Measurements from ENCODE around the gene PAX9.
A peak's percentile ranks its signal among the peaks of the same experiment; 100 is the strongest.

Gene PAX9

GRCh38 chr14:36663404-36664321 is 2.0 kb downstream of the PAX9 start:
- H3K4me3 ChIP-seq (ENCODE audit: low read length) = peak overlapping the region; percentile 81
- DNase-seq (ENCODE audit: low read depth) = peak; percentile 63
- H3K9me3 ChIP-seq (ENCODE audit: control insufficient read depth, low read length) = no peaks in the 10 kb centered on the region
- peaks cover 77% of the 10 kb centered on the region for H3K27me3 ChIP-seq (replicated peaks; ENCODE audit: control insufficient read depth, insufficient read depth, low read length)
- no peak overlapping the region for H3K9ac ChIP-seq (ENCODE audit: low read length)
- H3K4me1 ChIP-seq (ENCODE audit: control insufficient read depth, insufficient read depth, low read length) = peaks cover 20% of the 10 kb centered on the region
- H3K36me3 ChIP-seq (ENCODE audit: control insufficient read depth, insufficient read depth, low read length, severe bottlenecking) = no peaks in the 10 kb centered on the region

GRCh38 chr14:36664322-36665193 is 2.9 kb downstream of the PAX9 start:
- DNase-seq (ENCODE audit: low read depth) = peak; percentile 39
- Histone ChIP-seq H3K9ac (ENCODE audit: low read length) (no peak overlapping the region), H3K27me3 (replicated peaks; ENCODE audit: control insufficient read depth, insufficient read depth, low read length) (peaks cover 68% of the 10 kb centered on the region), H3K36me3 (ENCODE audit: control insufficient read depth, insufficient read depth, low read length, severe bottlenecking) (no peaks in the 10 kb centered on the region), H3K4me3 (ENCODE audit: low read length) (no peak overlapping the region), H3K4me1 (ENCODE audit: control insufficient read depth, insufficient read depth, low read length) (peaks cover 20% of the 10 kb centered on the region), H3K9me3 (ENCODE audit: control insufficient read depth, low read length) (no peaks in the 10 kb centered on the region)

- H3K9ac ChIP-seq (ENCODE audit: low read length) = no peak overlapping the region
- no peak overlapping the region for H3K4me3 ChIP-seq (ENCODE audit: low read length)
- H3K4me1 ChIP-seq (ENCODE audit: control insufficient read depth, insufficient read depth, low read length) = peaks cover 20% of the 10 kb centered on the region
- peaks cover 54% of the 10 kb centered on the region for H3K27me3 ChIP-seq (replicated peaks; ENCODE audit: control insufficient read depth, insufficient read depth, low read length)
- H3K9me3 ChIP-seq (ENCODE audit: control insufficient read depth, low read length) = no peaks in the 10 kb centered on the region
- no peaks in the 10 kb centered on the region for H3K36me3 ChIP-seq (ENCODE audit: control insufficient read depth, insufficient read depth, low read length, severe bottlenecking)
- peak; percentile 49 for DNase-seq (ENCODE audit: low read depth)
These were observed 4.3 kb downstream of the PAX9 start for GRCh38 chr14:36665887-36666415.

- Histone ChIP-seq H3K4me1 (ENCODE audit: control insufficient read depth, insufficient read depth, low read length) (peaks cover 17% of the 10 kb centered on the region), H3K9me3 (ENCODE audit: control insufficient read depth, low read length) (no peaks in the 10 kb centered on the region), H3K9ac (ENCODE audit: low read length) (no peak overlapping the region), H3K36me3 (ENCODE audit: control insufficient read depth, insufficient read depth, low read length, severe bottlenecking) (no peaks in the 10 kb centered on the region), H3K4me3 (ENCODE audit: low read length) (no peak overlapping the region), H3K27me3 (replicated peaks; ENCODE audit: control insufficient read depth, insufficient read depth, low read length) (peaks cover 49% of the 10 kb centered on the region)
- DNase-seq (ENCODE audit: low read depth) = peak; percentile 59
These were observed 5.0 kb downstream of the PAX9 start for GRCh38 chr14:36666416-36667206.

GRCh38 chr14:36667679-36668078 is 6.0 kb downstream of the PAX9 start:
- Histone ChIP-seq H3K4me1 (ENCODE audit: control insufficient read depth, insufficient read depth, low read length) (peaks cover 12% of the 10 kb centered on the region), H3K4me3 (ENCODE audit: low read length) (no peak overlapping the region), H3K36me3 (ENCODE audit: control insufficient read depth, insufficient read depth, low read length, severe bottlenecking) (no peaks in the 10 kb centered on the region), H3K9me3 (ENCODE audit: control insufficient read depth, low read length) (no peaks in the 10 kb centered on the region), H3K27me3 (replicated peaks; ENCODE audit: control insufficient read depth, insufficient read depth, low read length) (peaks cover 44% of the 10 kb centered on the region), H3K9ac (ENCODE audit: low read length) (no peak overlapping the region)
- no peak for DNase-seq (ENCODE audit: low read depth)

GRCh38 chr14:36671149-36671548 is 9.5 kb downstream of the PAX9 start:
- Histone ChIP-seq H3K36me3 (ENCODE audit: control insufficient read depth, insufficient read depth, low read length, severe bottlenecking) (no peaks in the 10 kb centered on the region), H3K27me3 (replicated peaks; ENCODE audit: control insufficient read depth, insufficient read depth, low read length) (peaks cover 17% of the 10 kb centered on the region), H3K9ac (ENCODE audit: low read length) (no peak overlapping the region), H3K9me3 (ENCODE audit: control insufficient read depth, low read length) (no peaks in the 10 kb centered on the region), H3K4me1 (ENCODE audit: control insufficient read depth, insufficient read depth, low read length) (no peaks in the 10 kb centered on the region), H3K4me3 (ENCODE audit: low read length) (no peak overlapping the region)
- DNase-seq (ENCODE audit: low read depth) = no peak

GRCh38 chr14:36672095-36672494 is 10.4 kb downstream of the PAX9 start:
- Histone ChIP-seq H3K9me3 (ENCODE audit: control insufficient read depth, low read length) (no peaks in the 10 kb centered on the region), H3K4me3 (ENCODE audit: low read length) (no peak overlapping the region), H3K4me1 (ENCODE audit: control insufficient read depth, insufficient read depth, low read length) (no peaks in the 10 kb centered on the region), H3K27me3 (replicated peaks; ENCODE audit: control insufficient read depth, insufficient read depth, low read length) (peaks cover 12% of the 10 kb centered on the region), H3K36me3 (ENCODE audit: control insufficient read depth, insufficient read depth, low read length, severe bottlenecking) (no peaks in the 10 kb centered on the region), H3K9ac (ENCODE audit: low read length) (no peak overlapping the region)
- no peak for DNase-seq (ENCODE audit: low read depth)

- H3K4me3 ChIP-seq (ENCODE audit: low read length) = no peak overlapping the region
- no peaks in the 10 kb centered on the region for H3K4me1 ChIP-seq (ENCODE audit: control insufficient read depth, insufficient read depth, low read length)
- no peaks in the 10 kb centered on the region for H3K9me3 ChIP-seq (ENCODE audit: control insufficient read depth, low read length)
- H3K27me3 ChIP-seq (replicated peaks; ENCODE audit: control insufficient read depth, insufficient read depth, low read length) = peaks cover 5% of the 10 kb centered on the region
- no peak overlapping the region for H3K9ac ChIP-seq (ENCODE audit: low read length)
- no peak for DNase-seq (ENCODE audit: low read depth)
- no peaks in the 10 kb centered on the region for H3K36me3 ChIP-seq (ENCODE audit: control insufficient read depth, insufficient read depth, low read length, severe bottlenecking)
These were observed 13.0 kb downstream of the PAX9 start for GRCh38 chr14:36674659-36675058.

GRCh38 chr14:36675581-36675980 is 13.9 kb downstream of the PAX9 start:
- no peak overlapping the region for H3K9ac ChIP-seq (ENCODE audit: low read length)
- H3K4me1 ChIP-seq (ENCODE audit: control insufficient read depth, insufficient read depth, low read length) = no peaks in the 10 kb centered on the region
- DNase-seq (ENCODE audit: low read depth) = no peak
- H3K36me3 ChIP-seq (ENCODE audit: control insufficient read depth, insufficient read depth, low read length, severe bottlenecking) = no peaks in the 10 kb centered on the region
- no peaks in the 10 kb centered on the region for H3K9me3 ChIP-seq (ENCODE audit: control insufficient read depth, low read length)
- no peak overlapping the region for H3K4me3 ChIP-seq (ENCODE audit: low read length)
- H3K27me3 ChIP-seq (replicated peaks; ENCODE audit: control insufficient read depth, insufficient read depth, low read length) = peaks cover 5% of the 10 kb centered on the region

- Histone ChIP-seq H3K4me1 (ENCODE audit: control insufficient read depth, insufficient read depth, low read length) (no peaks in the 10 kb centered on the region), H3K36me3 (ENCODE audit: control insufficient read depth, insufficient read depth, low read length, severe bottlenecking) (no peaks in the 10 kb centered on the region), H3K27me3 (replicated peaks; ENCODE audit: control insufficient read depth, insufficient read depth, low read length) (peaks cover 5% of the 10 kb centered on the region), H3K4me3 (ENCODE audit: low read length) (no peak overlapping the region), H3K9ac (ENCODE audit: low read length) (no peak overlapping the region), H3K9me3 (ENCODE audit: control insufficient read depth, low read length) (no peaks in the 10 kb centered on the region)
- no peak for DNase-seq (ENCODE audit: low read depth)
These were observed 14.6 kb downstream of the PAX9 start for GRCh38 chr14:36676236-36676635.
